HG03280 (cell line): Measurements from ENCODE around the gene VAT1L.

Source experiments
- ATAC-seq: cut with Tn5 transposase; IDR thresholded peaks from one replicate; pipeline ENCODE4 v1.9.1; 2021; ENCODE audit warnings: mild to moderate bottlenecking, moderate library complexity; ENCODE audit not compliant: unreplicated experiment

The VAT1L gene

GRCh38 chr16:77833921-77834634 lies 45.7 kb downstream of the VAT1L start:
- ATAC-seq = no peak

- no peak for ATAC-seq
Measured at GRCh38 chr16:77834635-77835540, 46.5 kb downstream of the VAT1L start.

GRCh38 chr16:77836801-77837200 lies 48.4 kb downstream of the VAT1L start:
- no peak for ATAC-seq

GRCh38 chr16:77838597-77839255 lies 50.4 kb downstream of the VAT1L start:
- no peak for ATAC-seq

GRCh38 chr16:77840093-77840492 lies 51.7 kb downstream of the VAT1L start:
- ATAC-seq = no peak

GRCh38 chr16:77840673-77841501 lies 52.5 kb downstream of the VAT1L start:
- ATAC-seq = no peak

- no peak for ATAC-seq
Measured at GRCh38 chr16:77841502-77841763, 53.1 kb downstream of the VAT1L start.

- ATAC-seq = no peak
Measured at GRCh38 chr16:77842468-77842867, 54.1 kb downstream of the VAT1L start.

GRCh38 chr16:77843405-77843804 lies 55.0 kb downstream of the VAT1L start:
- no peak for ATAC-seq

GRCh38 chr16:77844801-77845200 lies 56.4 kb downstream of the VAT1L start:
- ATAC-seq = no peak

- ATAC-seq = no peak
Measured at GRCh38 chr16:77849646-77850258, 61.4 kb downstream of the VAT1L start.

- no peak for ATAC-seq
Measured at GRCh38 chr16:77850636-77851333, 62.4 kb downstream of the VAT1L start.

GRCh38 chr16:77853161-77853560 lies 64.8 kb downstream of the VAT1L start:
- ATAC-seq = no peak

- ATAC-seq = no peak
Measured at GRCh38 chr16:77856438-77857160, 68.2 kb downstream of the VAT1L start.

- ATAC-seq = no peak
Measured at GRCh38 chr16:77858060-77858459, 69.7 kb downstream of the VAT1L start.

GRCh38 chr16:77859493-77860232 lies 71.3 kb downstream of the VAT1L start:
- ATAC-seq = no peak

- ATAC-seq = no peak
Measured at GRCh38 chr16:77860953-77861352, 72.6 kb downstream of the VAT1L start.

GRCh38 chr16:77863250-77863649 lies 74.9 kb downstream of the VAT1L start:
- ATAC-seq = no peak

- ATAC-seq = no peak
Measured at GRCh38 chr16:77866752-77867151, 78.4 kb downstream of the VAT1L start.
